Hematopoietic multipotent progenitor cell treated with erythropoietin and hydrocortisone succinate and interleukin-3 and kit ligand, for 15 days (in vitro differentiated cells): ENCODE measurements around the gene TNFAIP8.
A peak's percentile ranks its signal among the peaks of the same experiment; 100 is the strongest.
"Not testable (repeated sequence)": the region's sequence is repeated elsewhere in the genome, so short reads cannot be mapped to it uniquely, and the experiment has no call there.

Experiments
- DNase-seq: peaks from one replicate; pipeline ENCODE4 v3.0.0-alpha.2; 2015; ENCODE audit warnings: low spot score

TNFAIP8 gene

GRCh38 chr5:119427060-119427459, 71.2 kb downstream of the TNFAIP8 start:
- DNase-seq, result no peak

GRCh38 chr5:119427596-119427995, 71.8 kb downstream of the TNFAIP8 start:
- DNase-seq, result not testable (repeated sequence)

- peak; percentile 28 for DNase-seq
These were observed 72.3 kb downstream of the TNFAIP8 start for GRCh38 chr5:119428166-119428565.

GRCh38 chr5:119428574-119428973, 72.8 kb downstream of the TNFAIP8 start:
- DNase-seq, result not testable (repeated sequence)

GRCh38 chr5:119432674-119433237, 76.9 kb downstream of the TNFAIP8 start:
- DNase-seq, result not testable (repeated sequence)

GRCh38 chr5:119435436-119436132, 79.8 kb downstream of the TNFAIP8 start:
- DNase-seq, result peak; percentile 65

- peak; percentile 17 for DNase-seq
These were observed 82.2 kb downstream of the TNFAIP8 start for GRCh38 chr5:119437785-119438586.

GRCh38 chr5:119438587-119438917, 82.7 kb downstream of the TNFAIP8 start:
- DNase-seq, result peak; percentile 50

- peak; percentile 44 for DNase-seq
These were observed 83.4 kb downstream of the TNFAIP8 start for GRCh38 chr5:119439140-119439631.

- not testable (repeated sequence) for DNase-seq
These were observed 83.8 kb downstream of the TNFAIP8 start for GRCh38 chr5:119439632-119440031.

- DNase-seq, result not testable (repeated sequence)
These were observed 88.8 kb downstream of the TNFAIP8 start for GRCh38 chr5:119444643-119445042.

GRCh38 chr5:119445544-119445943, 89.7 kb downstream of the TNFAIP8 start:
- DNase-seq, result no peak
